Measurements from ENCODE around the gene RGS7.
A peak's percentile ranks its signal among the peaks of the same experiment; 100 is the strongest.
"Not testable (repeated sequence)": the region's sequence is repeated elsewhere in the genome, so short reads cannot be mapped to it uniquely, and the experiment has no call there.

Gene RGS7

DNA sequence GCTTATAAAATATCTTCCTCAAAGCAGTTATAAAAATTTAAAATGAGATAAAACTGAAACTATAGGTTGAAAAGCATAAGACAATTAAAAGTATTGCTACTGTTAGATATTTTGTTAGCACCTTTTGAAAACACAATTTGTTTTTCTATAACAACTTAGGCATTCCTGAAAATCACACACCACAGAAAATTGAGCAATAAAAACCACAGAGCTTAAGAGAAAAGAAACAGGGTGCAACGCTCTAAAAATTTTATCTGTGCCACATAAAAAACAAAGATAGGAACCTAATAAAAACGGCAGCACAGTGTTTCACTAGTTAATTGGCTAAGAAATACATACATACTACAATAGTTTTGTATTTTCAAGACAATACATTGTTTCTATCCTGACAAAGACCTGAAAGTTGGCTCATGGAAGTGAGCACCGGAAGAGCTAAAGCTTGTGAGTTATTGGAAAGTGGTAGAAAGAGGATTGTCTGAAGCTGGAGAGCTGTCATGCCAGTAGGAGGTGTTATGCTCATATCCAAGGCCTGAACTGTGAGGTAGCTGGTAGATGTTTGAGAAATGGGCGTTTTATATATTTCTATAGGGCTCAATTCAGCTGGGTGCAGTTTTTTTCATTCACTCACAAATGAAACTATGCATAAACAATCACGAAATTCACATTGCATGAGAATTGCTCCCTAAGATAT is 45.8 kb downstream of the RGS7 start:
- no peak overlapping the region for H3K27ac ChIP-seq
- TF ChIP-seq, protein P1, sequence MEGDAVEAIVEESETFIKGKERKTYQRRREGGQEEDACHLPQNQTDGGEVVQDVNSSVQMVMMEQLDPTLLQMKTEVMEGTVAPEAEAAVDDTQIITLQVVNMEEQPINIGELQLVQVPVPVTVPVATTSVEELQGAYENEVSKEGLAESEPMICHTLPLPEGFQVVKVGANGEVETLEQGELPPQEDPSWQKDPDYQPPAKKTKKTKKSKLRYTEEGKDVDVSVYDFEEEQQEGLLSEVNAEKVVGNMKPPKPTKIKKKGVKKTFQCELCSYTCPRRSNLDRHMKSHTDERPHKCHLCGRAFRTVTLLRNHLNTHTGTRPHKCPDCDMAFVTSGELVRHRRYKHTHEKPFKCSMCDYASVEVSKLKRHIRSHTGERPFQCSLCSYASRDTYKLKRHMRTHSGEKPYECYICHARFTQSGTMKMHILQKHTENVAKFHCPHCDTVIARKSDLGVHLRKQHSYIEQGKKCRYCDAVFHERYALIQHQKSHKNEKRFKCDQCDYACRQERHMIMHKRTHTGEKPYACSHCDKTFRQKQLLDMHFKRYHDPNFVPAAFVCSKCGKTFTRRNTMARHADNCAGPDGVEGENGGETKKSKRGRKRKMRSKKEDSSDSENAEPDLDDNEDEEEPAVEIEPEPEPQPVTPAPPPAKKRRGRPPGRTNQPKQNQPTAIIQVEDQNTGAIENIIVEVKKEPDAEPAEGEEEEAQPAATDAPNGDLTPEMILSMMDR (conservative IDR thresholded peaks at IDR 0.05): peak; percentile 30; the same call in 1 of the 2 replicates

DNA sequence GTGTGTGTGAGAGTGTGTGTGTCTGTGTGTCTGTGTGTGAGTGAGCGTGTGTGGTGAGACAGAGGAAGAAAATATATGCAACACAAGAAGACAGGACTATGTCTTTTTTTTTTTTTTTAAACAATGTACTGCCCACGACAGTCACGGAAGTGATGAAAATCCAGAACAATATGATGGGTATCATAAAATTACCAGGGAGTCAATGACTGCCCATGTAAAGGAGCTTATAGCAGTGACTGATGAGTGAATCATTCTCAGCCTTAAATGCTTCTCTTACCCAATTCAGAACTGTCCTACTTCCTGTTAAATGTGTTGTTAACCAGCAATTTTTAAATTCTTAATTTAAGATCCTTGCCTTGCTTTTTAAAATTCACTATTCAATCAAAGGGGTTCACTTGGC is 46.6 kb downstream of the RGS7 start:
- TF ChIP-seq, protein P1 (conservative IDR thresholded peaks at IDR 0.05): no peak
- H3K27ac ChIP-seq: no peak overlapping the region

DNA sequence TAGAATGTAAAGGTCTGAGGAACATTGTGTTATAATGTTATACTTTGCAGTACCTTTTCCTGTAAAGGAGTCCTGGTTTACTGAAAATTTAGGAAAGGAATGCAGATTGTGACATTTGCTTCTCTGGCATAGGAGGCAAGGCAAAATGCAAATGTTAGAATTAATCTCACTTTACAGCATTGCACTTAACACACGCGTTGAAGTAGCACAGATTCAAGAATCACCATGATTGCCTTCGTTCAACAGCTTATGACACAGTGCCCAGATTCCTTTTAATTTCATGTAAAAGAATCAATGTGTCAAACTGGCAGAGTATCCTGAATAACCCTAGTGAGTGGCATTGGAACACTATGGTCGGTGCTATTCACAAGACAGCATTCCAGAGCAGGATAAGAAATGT is 47.4 kb downstream of the RGS7 start:
- no peak overlapping the region for H3K27ac ChIP-seq
- TF ChIP-seq, protein P1 (conservative IDR thresholded peaks at IDR 0.05): no peak

DNA sequence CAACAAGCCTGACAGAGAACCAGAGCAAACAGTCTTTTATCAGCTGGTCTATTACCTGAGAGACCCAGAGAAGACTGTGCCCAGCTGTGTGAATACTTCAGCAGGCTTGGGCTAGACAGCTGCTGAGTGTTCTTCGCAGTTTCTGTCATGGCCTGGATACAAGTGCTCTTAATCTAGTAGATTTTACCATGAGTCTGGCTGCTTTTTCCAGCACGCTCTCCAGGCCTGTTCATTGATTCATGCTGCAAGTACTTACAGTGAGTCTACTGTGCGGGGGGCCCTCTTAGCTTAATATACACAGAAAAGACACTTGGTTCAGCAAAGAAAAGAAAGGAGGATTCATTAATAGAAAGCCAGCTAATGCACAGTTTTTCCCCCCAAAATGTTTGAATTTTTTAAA is 48.5 kb downstream of the RGS7 start:
- TF ChIP-seq, protein P1 (conservative IDR thresholded peaks at IDR 0.05): no peak
- no peak overlapping the region for H3K27ac ChIP-seq

DNA sequence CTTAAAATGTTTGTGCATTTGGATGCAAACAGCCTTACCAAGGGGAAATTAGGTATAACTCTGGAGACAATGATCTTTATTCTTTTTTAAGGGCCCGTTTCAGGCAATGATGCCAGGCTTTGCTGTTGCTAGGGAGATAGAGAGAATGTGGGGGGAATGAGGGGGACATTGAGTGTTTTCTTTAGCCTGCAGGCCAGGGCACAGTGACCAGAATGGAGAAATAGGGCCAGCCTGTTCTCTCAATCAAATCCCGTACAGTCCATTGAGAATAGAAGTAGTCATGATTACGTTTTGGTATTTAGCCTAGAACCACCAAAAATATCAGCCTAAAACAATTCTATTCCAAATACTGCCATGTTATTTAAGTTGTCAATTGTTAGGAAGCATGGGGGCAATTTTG is 49.0 kb downstream of the RGS7 start:
- TF ChIP-seq, protein P1 (conservative IDR thresholded peaks at IDR 0.05): no peak
- H3K27ac ChIP-seq: no peak overlapping the region

DNA sequence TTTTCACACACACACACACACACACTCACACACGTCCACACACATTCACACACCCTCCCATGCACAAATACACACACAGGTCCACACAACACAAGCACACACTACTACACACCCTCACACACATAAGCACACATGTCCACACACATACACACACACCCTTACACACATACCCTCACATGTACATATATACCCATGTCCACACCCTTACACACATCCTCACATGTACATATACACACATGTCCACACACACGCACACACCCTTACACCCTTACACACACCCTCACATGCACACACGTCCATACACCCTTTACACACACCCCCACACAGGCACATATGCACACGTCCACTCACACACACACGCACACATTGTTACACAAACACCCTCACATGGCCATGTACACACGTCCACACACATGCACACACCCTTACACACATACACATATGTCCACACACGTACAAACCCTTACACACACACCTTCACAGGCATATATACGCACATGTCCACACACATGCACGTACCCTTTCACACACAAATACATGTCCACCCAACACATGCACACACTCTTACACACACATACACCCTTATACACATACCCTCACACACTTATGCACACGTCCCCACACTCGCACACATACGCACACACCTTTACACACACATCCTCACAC is 50.7 kb downstream of the RGS7 start:
- TF ChIP-seq, protein P1 (conservative IDR thresholded peaks at IDR 0.05): no peak
- no peak overlapping the region for H3K27ac ChIP-seq

DNA sequence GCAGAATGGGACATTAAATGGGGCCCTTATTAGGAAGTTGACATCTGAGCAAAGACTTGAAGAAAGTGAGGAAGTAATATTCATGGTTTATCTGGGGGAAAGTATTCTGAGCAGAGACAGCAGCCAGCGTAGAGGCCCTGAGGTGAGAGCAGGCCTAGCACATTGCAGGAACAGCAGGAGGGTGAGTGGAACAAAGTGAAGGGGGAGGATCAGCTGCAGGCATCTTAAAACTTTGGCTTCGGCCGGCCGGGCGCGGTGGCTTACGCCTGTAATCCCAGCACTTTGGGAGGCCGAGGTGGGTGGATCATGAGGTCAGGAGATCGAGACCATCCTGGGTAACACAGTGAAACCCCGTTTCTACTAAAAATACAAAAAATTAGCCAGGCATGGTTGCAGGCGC is 55.0 kb downstream of the RGS7 start:
- not testable (repeated sequence) for H3K27ac ChIP-seq

DNA sequence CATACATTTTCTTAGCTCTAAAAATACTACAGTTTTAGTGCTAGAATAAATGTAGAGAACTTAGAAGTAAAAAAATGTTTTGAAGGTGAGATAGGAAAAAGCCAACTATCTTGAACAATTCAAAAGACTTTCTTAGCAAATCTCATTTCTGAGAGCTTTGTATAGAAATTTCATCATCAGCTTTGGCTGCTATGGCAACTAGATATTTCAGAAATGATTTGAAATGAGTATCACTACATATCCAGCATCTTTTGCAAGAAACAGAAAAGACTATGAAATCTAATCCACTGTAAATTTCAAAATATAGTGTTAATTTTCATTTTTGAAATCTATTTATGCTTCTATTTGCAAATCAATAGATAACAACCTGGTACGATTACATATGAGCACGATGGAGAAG is 57.7 kb downstream of the RGS7 start:
- TF ChIP-seq, protein P1 (conservative IDR thresholded peaks at IDR 0.05): no peak
- H3K27ac ChIP-seq: no peak overlapping the region

Measured in VCaP (cell line).